ENCODE results near the gene EIF4G2. TPM values are rescaled to one million over a fixed set of nuclear protein-coding genes. Genes with fewer than 3 reads are reported as not detected.

Gene EIF4G2
- total RNA-seq, 6 experiments from 2014 or later = 229 to 373 (median 302) TPM

- 46% methylated on average over 4 of the region's 10 CpGs for WGBS (ENCODE audit: insufficient coverage, low coverage, low lambda C conversion rate, missing lambda C conversion rate)
- ATAC-seq (no peak), DNase-seq (no peak)
- Histone ChIP-seq H3K27me3 (no peaks in the 10 kb centered on the region), H3K4me3 (no peak overlapping the region), H3K4me1 (no peaks in the 10 kb centered on the region), H3K9me3 (no peaks in the 10 kb centered on the region), H3K36me3 (peaks cover 0 to 2% (median 0%) of the 10 kb centered on the region in 4 donors), H3K27ac (no peak overlapping the region)
- no peak for TF ChIP-seq POLR2A (IDR thresholded peaks at IDR 0.05)
- TF ChIP-seq CTCF (IDR thresholded peaks at IDR 0.05) = no peak
- intact Hi-C loops (cut with DNase I) = no loop called here
These were observed 24.2 kb downstream of the EIF4G2 start for GRCh38 chr11:10784232-10785145.

GRCh38 chr11:10780040-10780439 lies 28.7 kb downstream of the EIF4G2 start:
- H3K4me3 ChIP-seq = no peak overlapping the region
- 90% methylated on average over 2 of the region's 2 CpGs for WGBS (ENCODE audit: insufficient coverage, low coverage, low lambda C conversion rate, missing lambda C conversion rate)
- no peaks in the 10 kb centered on the region for H3K27me3 ChIP-seq
- ATAC-seq = no peak
- H3K4me1 ChIP-seq = peaks cover 0 to 8% (median 1%) of the 10 kb centered on the region in 4 donors
- H3K36me3 ChIP-seq = peaks cover 5 to 30% (median 13%) of the 10 kb centered on the region in 4 donors
- H3K9me3 ChIP-seq = no peaks in the 10 kb centered on the region
- intact Hi-C loops (cut with DNase I) = no loop called here
- DNase-seq = no peak
- H3K27ac ChIP-seq = no peak overlapping the region
- no peak for TF ChIP-seq POLR2A (IDR thresholded peaks at IDR 0.05)
- no peak for TF ChIP-seq CTCF (IDR thresholded peaks at IDR 0.05)

- WGBS (ENCODE audit: insufficient coverage, low coverage, low lambda C conversion rate, missing lambda C conversion rate) = 93% methylated on average over 1 of the region's 1 CpG
These were observed 29.6 kb downstream of the EIF4G2 start for GRCh38 chr11:10779086-10779485.

GRCh38 chr11:10778217-10778970 lies 30.3 kb downstream of the EIF4G2 start:
- no peaks in the 10 kb centered on the region for H3K27me3 ChIP-seq
- ATAC-seq (no peak), DNase-seq (no peak)
- no peak overlapping the region for H3K27ac ChIP-seq
- H3K4me3 ChIP-seq = no peak overlapping the region
- peaks cover 7 to 43% (median 24%) of the 10 kb centered on the region in 4 donors for H3K36me3 ChIP-seq
- 82% methylated on average over 8 of the region's 13 CpGs for WGBS (ENCODE audit: insufficient coverage, low coverage, low lambda C conversion rate, missing lambda C conversion rate)
- TF ChIP-seq CTCF (IDR thresholded peaks at IDR 0.05) (no peak), POLR2A (IDR thresholded peaks at IDR 0.05) (no peak)
- H3K9me3 ChIP-seq = no peaks in the 10 kb centered on the region
- intact Hi-C loops (cut with DNase I) = no loop called here
- H3K4me1 ChIP-seq = peaks cover 0 to 8% (median 1%) of the 10 kb centered on the region in 4 donors

More at GRCh38 chr11:10779086-10779485, 29.6 kb downstream of the EIF4G2 start:
- DNase-seq (no peak), ATAC-seq (no peak)
- no peak overlapping the region for H3K27ac ChIP-seq
- peaks cover 0 to 8% (median 1%) of the 10 kb centered on the region in 4 donors for H3K4me1 ChIP-seq
- H3K36me3 ChIP-seq = peaks cover 7 to 40% (median 19%) of the 10 kb centered on the region in 4 donors
- no peak for TF ChIP-seq POLR2A (IDR thresholded peaks at IDR 0.05)
- H3K27me3 ChIP-seq = no peaks in the 10 kb centered on the region
- no peaks in the 10 kb centered on the region for H3K9me3 ChIP-seq
- intact Hi-C loops (cut with DNase I) = no loop called here
- H3K4me3 ChIP-seq = no peak overlapping the region

Data from right lobe of liver (tissue), 6 donors.